ENCODE data around the gene SRC. TPM values are rescaled to one million over a fixed set of nuclear protein-coding genes. Genes with fewer than 3 reads are reported as not detected.

SRC gene
- polyA plus RNA-seq, 1 experiment = 13.9 TPM

DNA sequence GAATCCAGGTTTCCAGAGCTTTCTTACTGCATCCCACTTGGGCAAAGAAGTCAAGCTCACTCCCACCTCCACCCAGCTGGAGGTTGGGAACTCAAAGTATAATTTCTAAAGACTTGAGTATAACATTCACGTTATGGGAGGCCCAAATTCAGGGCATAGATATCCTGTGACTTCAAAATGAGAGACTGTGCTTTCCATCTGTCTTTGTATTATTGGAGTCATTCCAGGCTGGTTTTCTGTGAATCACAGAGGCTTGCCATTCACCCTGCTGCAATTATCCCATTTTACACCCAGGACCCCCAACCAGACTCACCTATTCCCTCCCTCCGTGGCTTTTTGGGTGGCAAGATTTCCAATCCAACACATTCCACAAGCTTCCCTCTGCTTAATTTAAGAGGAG is 19.3 kb upstream of the SRC start:
- peaks cover 2% of the 10 kb centered on the region; the same call in 1 of the 2 replicates for H3K9me3 ChIP-seq (ENCODE audit: control insufficient read depth, insufficient read depth, low read length)
- TF ChIP-seq, protein P1, sequence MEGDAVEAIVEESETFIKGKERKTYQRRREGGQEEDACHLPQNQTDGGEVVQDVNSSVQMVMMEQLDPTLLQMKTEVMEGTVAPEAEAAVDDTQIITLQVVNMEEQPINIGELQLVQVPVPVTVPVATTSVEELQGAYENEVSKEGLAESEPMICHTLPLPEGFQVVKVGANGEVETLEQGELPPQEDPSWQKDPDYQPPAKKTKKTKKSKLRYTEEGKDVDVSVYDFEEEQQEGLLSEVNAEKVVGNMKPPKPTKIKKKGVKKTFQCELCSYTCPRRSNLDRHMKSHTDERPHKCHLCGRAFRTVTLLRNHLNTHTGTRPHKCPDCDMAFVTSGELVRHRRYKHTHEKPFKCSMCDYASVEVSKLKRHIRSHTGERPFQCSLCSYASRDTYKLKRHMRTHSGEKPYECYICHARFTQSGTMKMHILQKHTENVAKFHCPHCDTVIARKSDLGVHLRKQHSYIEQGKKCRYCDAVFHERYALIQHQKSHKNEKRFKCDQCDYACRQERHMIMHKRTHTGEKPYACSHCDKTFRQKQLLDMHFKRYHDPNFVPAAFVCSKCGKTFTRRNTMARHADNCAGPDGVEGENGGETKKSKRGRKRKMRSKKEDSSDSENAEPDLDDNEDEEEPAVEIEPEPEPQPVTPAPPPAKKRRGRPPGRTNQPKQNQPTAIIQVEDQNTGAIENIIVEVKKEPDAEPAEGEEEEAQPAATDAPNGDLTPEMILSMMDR (IDR thresholded peaks at IDR 0.05; ENCODE audit: low read depth, low read length) = no peak
- CTCF ChIA-PET = interaction anchor here (0.8 to 0.9 kb wide), 2 partner anchors 14 to 44 kb away, joined by 3 read pairs; no protein-coding TSS in a partner anchor
- H3K27ac ChIP-seq (ENCODE audit: low read depth, low read length) = no peak overlapping the region
- DNase-seq (ENCODE audit: low read depth, low spot score) = no peak
- H3K27me3 ChIP-seq (ENCODE audit: control insufficient read depth, insufficient read depth, low read length) = no peaks in the 10 kb centered on the region
- POLR2A ChIA-PET = interaction anchor here (1.7 to 2.1 kb wide), 2 partner anchors 12 to 37 kb away, joined by 5 to 7 read pairs; partner anchors contain the start of gene MANBAL
- no peak overlapping the region for H3K4me3 ChIP-seq (ENCODE audit: low read depth, low read length)

DNA sequence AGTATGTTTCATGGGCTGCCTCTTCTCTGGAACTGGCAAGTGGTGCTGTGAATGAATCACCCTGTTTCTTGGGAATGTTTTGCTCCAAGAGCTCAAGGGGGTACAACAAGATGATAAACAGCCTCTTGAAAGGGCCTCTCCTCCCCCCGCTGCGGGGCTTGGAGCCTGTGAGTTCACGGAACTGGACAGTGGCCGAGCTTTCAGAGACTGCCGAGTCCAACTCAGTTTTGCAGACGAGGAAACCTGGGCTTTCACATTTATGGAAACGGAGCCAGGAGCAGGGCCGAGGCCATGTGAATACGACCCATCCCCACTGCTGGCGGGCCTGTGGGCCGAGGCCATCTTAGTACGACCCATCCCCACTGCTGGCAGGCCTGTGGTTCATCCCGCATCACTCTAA is 18.2 kb upstream of the SRC start:
- H3K27ac ChIP-seq (ENCODE audit: low read depth, low read length) = peak overlapping the region; percentile 47

DNA sequence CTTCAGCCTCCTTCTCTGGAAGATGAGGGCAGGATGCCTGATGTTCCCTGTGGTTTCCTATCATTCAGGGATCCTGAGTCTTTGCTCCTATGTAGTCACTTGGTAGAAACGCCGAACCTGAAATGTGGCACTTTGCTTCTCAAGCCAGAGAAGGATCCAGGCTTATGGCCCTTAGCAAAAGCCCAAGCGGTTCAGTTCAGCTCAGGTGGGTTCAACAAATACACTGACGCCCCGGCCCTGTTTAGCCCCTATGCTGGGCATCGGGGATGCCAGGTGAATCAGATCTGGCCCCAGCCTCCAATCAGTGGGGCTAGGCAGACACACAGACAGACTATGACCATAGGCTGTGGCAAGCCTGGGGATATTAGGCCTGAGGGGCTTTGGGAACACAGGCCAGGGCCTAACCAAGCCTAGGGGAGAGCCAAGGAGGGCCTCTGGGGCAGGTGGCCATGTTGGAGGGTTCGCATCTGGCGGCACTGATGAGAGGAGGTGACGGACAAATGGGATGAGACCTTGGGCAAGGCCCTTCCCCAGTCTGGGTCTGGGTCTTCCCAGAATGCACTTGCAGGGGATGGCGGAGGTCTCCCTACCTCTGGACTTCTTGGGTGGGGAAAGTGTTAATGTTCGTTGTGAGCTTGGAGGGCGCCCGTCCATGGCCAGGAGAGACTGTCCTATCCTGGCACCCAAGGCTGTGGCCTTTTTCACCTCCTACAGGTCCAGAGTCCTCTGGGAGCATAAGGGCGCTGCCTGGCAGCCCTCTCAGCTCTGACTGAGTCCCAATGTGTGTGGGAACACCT is 17.6 kb upstream of the SRC start:
- no peak overlapping the region for H3K4me3 ChIP-seq (ENCODE audit: low read depth, low read length)
- H3K27ac ChIP-seq (ENCODE audit: low read depth, low read length) = peak overlapping the region; percentile 47
- ChIA-PET CTCF (no interaction called here), POLR2A (interaction anchor here (0.6 to 2.1 kb wide), 8 partner anchors 13 to 337 kb away, joined by 3 to 9 read pairs (median 6); partner anchors contain the start of genes MANBAL and SRC)
- H3K27me3 ChIP-seq (ENCODE audit: control insufficient read depth, insufficient read depth, low read length) = no peaks in the 10 kb centered on the region
- TF ChIP-seq, protein P1 (IDR thresholded peaks at IDR 0.05; ENCODE audit: low read depth, low read length) = no peak
- no peaks in the 10 kb centered on the region for H3K9me3 ChIP-seq (ENCODE audit: control insufficient read depth, insufficient read depth, low read length)
- DNase-seq (ENCODE audit: low read depth, low spot score) = no peak

More for the DNA sequence above, 18.2 kb upstream of the SRC start:
- CTCF ChIA-PET = interaction anchor here (0.8 kb wide), 1 partner anchor 13 kb away, joined by 3 read pairs; no protein-coding TSS in a partner anchor
- DNase-seq (ENCODE audit: low read depth, low spot score) = peak; percentile 41
- TF ChIP-seq, protein P1 (IDR thresholded peaks at IDR 0.05; ENCODE audit: low read depth, low read length) = no peak
- POLR2A ChIA-PET = interaction anchor here (0.6 to 2.1 kb wide), 8 partner anchors 13 to 337 kb away, joined by 3 to 9 read pairs (median 6); partner anchors contain the start of genes MANBAL and SRC
- Histone ChIP-seq H3K4me3 (ENCODE audit: low read depth, low read length) (no peak overlapping the region), H3K27me3 (ENCODE audit: control insufficient read depth, insufficient read depth, low read length) (no peaks in the 10 kb centered on the region), H3K9me3 (ENCODE audit: control insufficient read depth, insufficient read depth, low read length) (no peaks in the 10 kb centered on the region)

DNA sequence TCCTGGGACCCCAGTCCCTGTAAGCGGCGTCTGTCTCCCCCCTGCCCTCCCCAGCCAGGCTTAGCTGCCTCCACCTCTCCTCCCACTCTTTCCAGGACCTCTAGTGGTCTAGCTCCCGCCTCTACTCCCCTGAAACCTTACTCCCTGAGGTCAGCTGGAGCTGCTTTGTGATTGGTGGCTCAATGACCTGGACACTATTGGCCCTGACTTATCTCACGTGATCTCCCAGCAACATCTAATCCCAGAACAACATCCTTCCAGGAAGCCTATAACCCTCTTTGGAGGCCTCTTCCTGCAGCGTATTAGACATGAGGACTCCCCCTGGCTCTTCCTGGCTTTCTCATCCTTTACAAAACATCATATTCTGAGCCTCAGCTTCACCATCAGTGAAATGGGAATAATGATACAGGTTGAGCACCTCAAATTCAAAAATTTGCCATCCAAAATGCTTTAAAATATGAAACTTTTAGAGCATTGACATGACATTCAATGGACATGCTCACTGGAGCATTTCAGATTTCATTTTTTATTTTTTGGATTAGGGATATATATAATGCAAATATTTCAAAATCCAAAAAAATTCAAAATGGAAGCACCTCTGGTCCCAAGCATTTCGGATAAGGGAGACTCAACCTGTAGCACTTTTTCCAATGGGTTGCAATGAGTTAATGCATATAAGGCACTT is 16.3 kb upstream of the SRC start:
- no peak for DNase-seq (ENCODE audit: low read depth, low spot score)
- TF ChIP-seq, protein P1 (IDR thresholded peaks at IDR 0.05; ENCODE audit: low read depth, low read length) = no peak
- no peaks in the 10 kb centered on the region for H3K27me3 ChIP-seq (ENCODE audit: control insufficient read depth, insufficient read depth, low read length)
- no peaks in the 10 kb centered on the region for H3K9me3 ChIP-seq (ENCODE audit: control insufficient read depth, insufficient read depth, low read length)
- H3K4me3 ChIP-seq (ENCODE audit: low read depth, low read length) = no peak overlapping the region
- no peak overlapping the region for H3K27ac ChIP-seq (ENCODE audit: low read depth, low read length)
- ChIA-PET CTCF (no interaction called here), POLR2A (no interaction called here)

All from AG04450 (cell line).